Activated CD4-positive, alpha-beta T cell treated with anti-CD3 and anti-CD28 coated beads for 48 hours (primary cell): Measurements from ENCODE around the gene TWSG1.
"Not testable (repeated sequence)": the region's sequence is repeated elsewhere in the genome, so short reads cannot be mapped to it uniquely, and the experiment has no call there.

Source experiments
- DNase-seq: peaks from one replicate; pipeline ENCODE4 v3.0.0-alpha.2; 2020

TWSG1 gene

GRCh38 chr18:9336827-9337226, 2.3 kb downstream of the TWSG1 start:
- no peak for DNase-seq

GRCh38 chr18:9337873-9338272, 3.3 kb downstream of the TWSG1 start:
- no peak for DNase-seq

DNA sequence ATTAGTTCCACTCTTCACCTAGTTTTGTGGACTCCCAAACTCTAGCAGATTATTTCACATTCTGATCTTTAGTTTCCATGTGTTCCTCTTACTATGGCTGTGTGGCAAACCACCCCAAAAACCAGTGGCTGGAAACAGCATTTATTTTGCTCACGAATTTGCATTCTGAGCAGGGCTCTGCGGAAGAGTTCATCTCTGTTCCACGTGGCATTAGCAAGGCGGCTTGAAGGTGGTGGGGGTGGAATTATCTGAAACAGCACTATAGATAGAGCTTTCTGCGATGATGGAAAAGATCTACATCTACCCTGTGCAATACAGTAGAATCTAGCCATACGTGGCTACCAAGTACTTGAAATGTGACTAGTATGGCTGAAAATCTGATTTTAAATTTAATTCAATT, 5.9 kb downstream of the TWSG1 start:
- no peak for DNase-seq

DNA sequence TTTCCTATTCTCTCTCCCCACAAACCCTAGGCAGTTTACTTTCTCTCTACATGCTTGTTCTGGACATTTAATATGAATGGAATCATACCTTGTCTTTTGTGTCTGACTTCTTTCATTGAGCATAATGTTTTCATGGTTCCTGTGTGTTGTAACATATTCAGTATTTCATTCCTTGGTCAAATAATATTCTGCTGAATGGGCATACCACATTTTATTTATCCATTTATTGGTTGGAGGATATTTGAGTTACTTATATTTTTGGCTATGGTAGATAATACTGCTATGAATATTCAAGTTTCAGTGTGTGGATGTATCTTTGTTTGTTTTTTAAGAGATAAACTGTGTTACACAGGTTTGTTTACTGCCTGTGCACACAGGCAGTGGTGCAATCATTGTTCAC, 9.0 kb downstream of the TWSG1 start:
- no peak for DNase-seq

GRCh38 chr18:9346775-9347174, 12.2 kb downstream of the TWSG1 start:
- no peak for DNase-seq

- no peak for DNase-seq
Observed at GRCh38 chr18:9348079-9348671, 13.6 kb downstream of the TWSG1 start.

DNA sequence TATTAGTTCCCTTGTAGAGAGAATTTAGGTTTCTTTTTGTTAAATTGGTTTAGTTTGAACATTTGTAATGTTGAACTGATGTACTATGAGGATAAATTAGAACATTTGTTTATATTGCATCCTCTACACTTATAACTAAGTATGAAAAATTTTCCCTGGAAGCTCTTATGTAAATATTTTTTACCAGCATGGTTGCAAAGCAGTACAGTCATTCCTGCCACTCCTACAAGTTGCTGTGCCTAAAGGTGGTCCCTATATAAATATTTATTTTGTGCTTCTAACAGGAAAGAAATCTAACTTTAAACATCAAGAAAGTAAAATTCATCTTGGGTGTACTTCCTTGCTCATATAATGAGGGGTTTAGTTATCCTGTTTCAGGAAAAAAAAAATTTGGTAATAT, 14.2 kb downstream of the TWSG1 start:
- no peak for DNase-seq

DNA sequence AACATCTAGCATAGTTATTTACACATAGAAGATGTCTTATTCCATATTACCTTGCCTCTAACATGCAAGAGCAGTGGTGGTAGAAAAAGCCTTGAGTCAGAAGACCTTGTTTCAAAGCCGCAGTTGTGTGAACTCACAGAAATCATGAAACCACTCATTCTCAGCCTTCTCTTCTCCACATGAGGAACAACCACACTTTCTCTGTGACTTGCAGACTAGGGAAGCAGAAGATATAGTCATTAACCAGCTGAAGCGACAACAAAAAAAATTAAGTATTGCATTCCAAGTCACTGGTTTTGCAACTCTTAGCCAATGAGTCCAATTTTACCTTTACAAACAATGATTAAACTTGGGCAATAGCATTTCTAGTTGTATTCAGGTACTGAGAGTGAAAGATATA, 19.0 kb downstream of the TWSG1 start:
- no peak for DNase-seq

DNA sequence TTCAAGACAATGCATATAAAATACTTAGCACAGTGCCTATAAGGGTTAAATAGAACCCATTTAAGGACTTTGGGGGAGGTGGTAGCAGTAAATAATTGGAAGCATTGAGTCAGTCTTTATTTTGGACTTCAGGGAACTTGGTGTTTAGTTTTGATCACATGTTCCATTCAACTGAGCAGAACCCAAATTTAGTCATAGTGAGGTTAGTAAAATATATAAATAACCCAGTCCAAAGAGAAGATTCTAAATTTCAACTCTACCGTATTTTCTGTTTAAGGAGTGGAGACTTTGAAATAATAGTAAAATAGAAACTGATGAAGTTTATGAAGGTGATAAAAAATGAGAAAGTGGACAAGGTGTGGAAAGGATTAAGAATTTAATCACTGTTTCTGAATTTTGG, 19.7 kb downstream of the TWSG1 start:
- no peak for DNase-seq

- no peak for DNase-seq
Observed at GRCh38 chr18:9356976-9357375, 22.4 kb downstream of the TWSG1 start.

DNA sequence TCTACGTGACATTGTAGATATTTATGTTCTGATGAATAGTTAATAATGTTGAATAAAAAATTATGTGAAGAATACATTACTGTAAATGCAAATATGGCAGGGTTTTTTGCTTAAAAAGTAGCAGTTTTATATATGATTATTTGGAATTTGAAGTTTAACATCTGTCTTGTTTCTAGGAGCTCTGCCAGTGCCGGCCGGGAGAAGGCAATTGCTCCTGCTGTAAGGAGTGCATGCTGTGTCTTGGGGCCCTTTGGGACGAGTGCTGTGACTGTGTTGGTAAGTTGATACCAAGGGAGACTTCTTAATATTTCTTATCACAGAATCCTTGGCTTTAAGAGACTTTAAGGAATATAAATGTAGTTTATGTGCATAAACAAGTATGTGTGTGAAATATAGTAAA, 25.2 kb downstream of the TWSG1 start:
- no peak for DNase-seq

DNA sequence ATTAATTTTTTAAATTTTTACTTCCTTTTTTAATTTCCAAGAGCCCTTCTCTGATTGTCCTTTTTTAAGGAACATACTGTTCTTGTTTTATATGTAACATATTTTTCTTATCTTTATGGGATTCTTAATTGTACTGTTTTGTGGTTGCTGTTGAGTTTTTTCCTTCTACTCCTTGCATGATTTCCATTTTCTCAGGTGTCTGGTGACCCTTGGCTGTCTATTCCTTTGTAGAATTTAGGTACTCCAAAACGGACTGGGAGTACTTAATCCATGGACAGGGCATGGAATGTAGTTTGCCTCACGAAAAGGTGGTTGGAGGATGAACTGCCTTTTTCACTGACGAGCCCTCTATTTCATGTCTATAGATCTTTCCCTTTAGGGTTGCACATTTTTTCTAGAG, 26.6 kb downstream of the TWSG1 start:
- no peak for DNase-seq

DNA sequence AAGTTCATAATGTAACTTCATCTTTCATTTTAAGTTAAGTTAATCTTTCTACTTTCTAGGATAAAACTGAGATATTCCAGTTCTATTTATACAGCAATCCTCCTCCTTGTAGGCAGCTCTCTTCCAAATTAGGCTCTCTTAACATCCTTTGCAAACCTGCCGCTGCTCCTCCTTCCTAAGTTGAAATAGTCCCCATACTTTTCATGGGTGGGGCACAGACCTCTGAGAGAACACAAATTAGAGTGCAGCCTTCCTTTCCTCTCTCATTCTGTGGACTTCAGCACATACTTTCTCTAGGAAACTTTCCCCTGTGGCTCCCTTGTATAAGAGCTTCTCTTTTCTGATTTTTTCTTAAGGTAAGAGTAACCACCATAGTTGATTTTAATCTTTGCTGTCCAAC, 28.3 kb downstream of the TWSG1 start:
- no peak for DNase-seq

- DNase-seq, result no peak
Observed at GRCh38 chr18:9364242-9364641, 29.7 kb downstream of the TWSG1 start.

GRCh38 chr18:9365406-9365805, 30.8 kb downstream of the TWSG1 start:
- no peak for DNase-seq

GRCh38 chr18:9366126-9366714, 31.6 kb downstream of the TWSG1 start:
- no peak for DNase-seq

GRCh38 chr18:9373254-9373653, 38.7 kb downstream of the TWSG1 start:
- not testable (repeated sequence) for DNase-seq

DNA sequence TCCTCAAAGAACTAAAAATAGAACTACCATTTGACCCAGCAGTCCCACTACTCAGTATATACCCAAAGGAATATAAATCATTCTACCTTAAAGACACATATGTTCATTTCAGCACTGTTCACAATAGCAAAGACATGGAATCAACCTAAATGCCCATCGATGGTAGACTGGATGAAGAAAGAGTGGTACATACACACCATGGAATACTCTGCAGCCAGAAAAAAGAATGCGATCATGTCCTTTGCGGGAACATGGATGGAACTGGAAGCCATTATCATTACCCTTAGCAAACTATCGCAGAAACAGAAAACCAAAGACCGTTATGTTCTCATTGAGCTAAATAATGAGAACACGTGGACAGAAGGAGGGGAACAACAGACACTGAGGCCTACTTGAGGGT, 44.5 kb downstream of the TWSG1 start:
- no peak for DNase-seq

DNA sequence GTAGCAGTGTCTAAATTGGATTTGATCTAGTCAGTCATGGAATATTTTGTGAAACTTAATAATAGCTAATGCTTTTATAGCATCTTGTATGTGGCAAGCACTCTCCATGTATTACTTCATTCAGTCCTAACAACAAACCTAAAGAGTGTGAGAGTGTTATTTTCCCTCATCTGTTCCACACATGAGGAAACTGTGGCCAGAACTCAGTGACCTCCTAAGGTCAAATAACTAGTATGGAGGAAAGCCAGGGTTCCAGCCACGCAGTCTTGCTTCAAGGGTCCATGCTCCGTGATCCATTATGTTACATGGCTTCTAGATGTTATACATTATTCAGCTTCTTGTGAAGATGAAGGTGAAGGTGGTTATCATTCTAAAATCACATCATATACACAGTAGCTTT, 45.5 kb downstream of the TWSG1 start:
- DNase-seq, result no peak

- DNase-seq, result no peak
Observed at GRCh38 chr18:9380621-9381395, 46.2 kb downstream of the TWSG1 start.

DNA sequence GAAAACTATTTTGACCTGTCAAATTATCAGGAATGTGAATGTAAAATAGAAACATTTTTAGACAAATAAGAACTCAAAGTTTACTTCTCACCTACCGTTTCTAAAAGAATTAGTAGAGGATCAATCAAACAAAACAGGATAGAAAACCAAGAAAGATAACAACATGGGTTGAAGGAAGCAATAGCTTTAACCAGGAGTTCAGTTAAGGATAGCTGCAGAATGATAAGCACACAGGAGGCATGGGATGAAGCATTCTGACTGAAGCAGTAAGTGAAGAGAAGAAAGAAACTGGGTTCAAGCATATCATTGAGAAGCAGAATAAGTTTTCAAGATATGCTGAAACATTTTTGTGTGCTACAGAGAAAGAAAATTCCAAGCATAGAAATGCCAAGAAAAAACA, 52.3 kb downstream of the TWSG1 start:
- no peak for DNase-seq

GRCh38 chr18:9387891-9388290, 53.3 kb downstream of the TWSG1 start:
- no peak for DNase-seq

DNA sequence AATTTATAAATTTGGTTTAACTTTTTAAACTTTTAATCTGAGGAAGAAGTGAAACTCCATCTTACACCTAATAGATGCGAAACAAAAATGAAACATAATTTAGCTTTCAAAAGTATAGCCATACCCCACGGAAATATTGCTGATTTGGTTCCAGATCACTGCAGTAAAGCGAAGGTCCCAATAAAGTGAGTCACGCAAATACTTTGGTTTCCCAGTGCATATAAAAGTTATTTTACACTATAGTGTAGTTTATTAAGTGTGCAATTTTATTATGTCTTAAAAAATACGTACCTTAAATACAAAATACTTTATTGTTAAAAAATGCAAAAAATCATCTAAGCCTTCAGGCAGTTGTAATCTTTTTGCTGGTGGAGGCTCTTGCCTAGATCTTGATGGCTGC, 55.1 kb downstream of the TWSG1 start:
- no peak for DNase-seq

DNA sequence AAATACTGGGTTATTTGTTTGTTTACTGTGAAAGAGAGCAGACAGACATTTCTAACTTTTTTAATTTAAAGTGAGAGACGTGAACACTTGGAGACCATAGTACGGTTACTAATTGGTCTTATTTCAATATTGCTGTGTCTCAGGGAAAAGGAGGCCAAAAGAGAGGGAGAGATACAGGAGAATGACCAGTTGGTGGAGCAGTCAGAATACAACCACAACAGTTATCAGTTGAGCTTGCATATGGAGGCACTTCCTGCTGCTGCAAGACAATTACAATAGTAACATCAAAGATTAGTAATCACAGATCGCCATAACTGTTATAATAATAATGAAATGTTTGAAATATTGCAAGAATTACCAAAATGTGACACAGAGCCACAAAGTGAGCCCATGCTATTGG, 58.2 kb downstream of the TWSG1 start:
- DNase-seq, result no peak

DNA sequence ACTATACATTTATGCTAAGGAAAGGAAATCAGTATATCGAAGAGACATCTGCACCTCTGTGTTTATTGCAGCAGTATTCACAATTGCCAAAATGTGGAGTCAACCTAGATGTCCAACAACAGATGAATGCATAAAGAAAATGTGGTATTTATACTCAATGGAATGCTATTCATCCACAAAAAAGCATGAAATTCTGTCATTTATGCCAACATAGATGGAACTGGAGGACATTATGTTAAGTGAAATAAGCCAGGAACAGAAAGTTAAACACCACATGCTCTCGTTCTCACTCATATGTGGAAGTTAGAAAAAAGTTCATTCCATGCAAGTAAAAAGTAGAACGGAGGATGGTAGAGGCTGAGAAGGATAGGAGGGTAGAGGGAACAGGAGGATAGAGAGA, 59.5 kb downstream of the TWSG1 start:
- no peak for DNase-seq
